ENCODE data around the gene FBXO48. TPM values are rescaled to one million over a fixed set of nuclear protein-coding genes. Genes with fewer than 3 reads are reported as not detected.

FBXO48 gene, protein sequence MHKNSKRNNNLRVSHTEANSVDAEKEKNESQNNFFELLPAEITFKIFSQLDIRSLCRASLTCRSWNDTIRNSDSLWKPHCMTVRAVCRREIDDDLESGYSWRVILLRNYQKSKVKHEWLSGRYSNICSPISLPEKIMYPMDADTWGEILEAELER
- polyA plus RNA-seq, result 0.85 to 1.9 TPM (median 1.0 TPM) in 3 replicates
- polyA plus RNA-seq (2011; ENCODE audit: low read depth), result 0.29 TPM
- 0.55 and 1.0 TPM in 2 replicates for polyA plus RNA-seq (2011; cell fraction: cytosol; rRNA removed)
- polyA plus RNA-seq (2011; cell fraction: nucleus; rRNA removed), result 1.3 and 1.4 TPM in 2 replicates
- polyA plus RNA-seq (2012; ENCODE audit: low replicate concordance), result 0.64 and 0.86 TPM in 2 replicates
- 0.72 to 2.0 TPM (median 1.3 TPM) in 3 replicates for polyA minus RNA-seq
- 0.58 TPM for polyA minus RNA-seq (2011; cell fraction: cytosol; rRNA and poly(A)+ RNA removed)
- 0.63 and 1.3 TPM in 2 replicates for polyA minus RNA-seq (2011; cell fraction: nucleus; rRNA and poly(A)+ RNA removed)

DNA sequence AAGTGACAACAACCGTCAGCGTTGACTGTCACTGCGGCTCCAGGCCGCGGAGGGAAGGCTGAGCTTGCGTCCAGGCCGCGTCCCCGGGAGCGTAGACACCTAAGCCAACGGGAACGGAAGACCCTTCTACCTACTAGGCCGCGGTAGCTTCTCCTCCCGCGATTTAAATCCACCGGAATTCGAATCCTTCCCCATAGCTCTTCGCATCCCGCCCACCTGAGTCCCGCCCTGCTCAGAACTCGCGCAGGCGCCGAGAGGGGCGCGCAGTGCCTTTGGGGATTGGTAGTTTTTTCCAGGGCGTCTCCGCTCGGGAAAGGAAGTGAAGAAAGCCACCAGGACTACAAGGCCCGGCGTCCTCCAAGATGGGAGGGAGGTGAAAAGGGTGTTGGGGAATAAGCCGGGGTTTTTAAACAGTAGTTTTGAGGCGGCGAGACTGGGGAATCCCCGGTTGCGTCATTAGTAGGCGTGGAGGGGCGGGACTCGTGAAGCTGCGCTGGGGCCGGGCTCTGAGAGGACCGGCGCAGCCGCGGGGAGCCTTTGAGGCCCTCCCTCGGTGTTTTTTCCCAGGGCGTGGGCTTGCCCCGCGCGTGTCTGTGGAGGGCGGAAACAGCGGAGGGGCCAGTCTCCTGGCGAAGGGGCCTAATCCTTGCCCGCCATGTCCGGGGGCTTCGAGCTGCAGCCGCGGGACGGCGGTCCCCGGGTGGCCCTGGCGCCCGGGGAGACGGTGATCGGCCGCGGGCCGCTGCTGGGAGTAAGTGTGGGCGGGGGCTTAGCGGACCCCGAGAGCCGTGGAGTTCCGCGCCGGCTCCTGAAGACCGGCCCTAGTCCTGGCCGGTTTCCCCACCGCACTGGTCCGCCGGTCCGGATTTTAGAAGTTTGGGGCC lies at the start of gene FBXO48, which contains the start of gene APLF:
FBXO48 (minus strand) TSS at position 218 of the 884 bp plus-strand sequence. CDS start 2,149 bp downstream, outside the sequence.
APLF (plus strand) TSS at position 509 of the 884 bp plus-strand sequence; CDS start at position 656, 147 bp downstream.
- DNase-seq (ENCODE audit: low read depth, low spot score) (peak; percentile 90), FAIRE-seq (peak; percentile 63)
- peak within 1 kb of the TSS; percentile 99 for H3K27ac ChIP-seq (ENCODE audit: control insufficient read depth, insufficient read depth, low read length)
- dilution Hi-C loops (cut with MboI; ENCODE audit: extremely low pct_ligation_motif_present, low sequenced_read_pairs), result no loop called here
- H2AFZ ChIP-seq (ENCODE audit: control insufficient read depth, low read length), result peak within 1 kb of the TSS; percentile 99
- peak within 1 kb of the TSS; percentile 98 for H3K9ac ChIP-seq (ENCODE audit: control insufficient read depth, extremely low read depth, insufficient read depth, low read length)
- H3K9me1 ChIP-seq (ENCODE audit: control insufficient read depth, extremely low read depth, insufficient read depth, low read length), result peaks cover 3% of the 10 kb centered on the region
- H3K79me2 ChIP-seq (ENCODE audit: control insufficient read depth, insufficient read depth, low read length), result peaks cover 10% of the 10 kb centered on the region
- no peaks in the 10 kb centered on the region for H3K9me3 ChIP-seq (ENCODE audit: control insufficient read depth, low read depth, low read length)
- TF ChIP-seq, protein P1, sequence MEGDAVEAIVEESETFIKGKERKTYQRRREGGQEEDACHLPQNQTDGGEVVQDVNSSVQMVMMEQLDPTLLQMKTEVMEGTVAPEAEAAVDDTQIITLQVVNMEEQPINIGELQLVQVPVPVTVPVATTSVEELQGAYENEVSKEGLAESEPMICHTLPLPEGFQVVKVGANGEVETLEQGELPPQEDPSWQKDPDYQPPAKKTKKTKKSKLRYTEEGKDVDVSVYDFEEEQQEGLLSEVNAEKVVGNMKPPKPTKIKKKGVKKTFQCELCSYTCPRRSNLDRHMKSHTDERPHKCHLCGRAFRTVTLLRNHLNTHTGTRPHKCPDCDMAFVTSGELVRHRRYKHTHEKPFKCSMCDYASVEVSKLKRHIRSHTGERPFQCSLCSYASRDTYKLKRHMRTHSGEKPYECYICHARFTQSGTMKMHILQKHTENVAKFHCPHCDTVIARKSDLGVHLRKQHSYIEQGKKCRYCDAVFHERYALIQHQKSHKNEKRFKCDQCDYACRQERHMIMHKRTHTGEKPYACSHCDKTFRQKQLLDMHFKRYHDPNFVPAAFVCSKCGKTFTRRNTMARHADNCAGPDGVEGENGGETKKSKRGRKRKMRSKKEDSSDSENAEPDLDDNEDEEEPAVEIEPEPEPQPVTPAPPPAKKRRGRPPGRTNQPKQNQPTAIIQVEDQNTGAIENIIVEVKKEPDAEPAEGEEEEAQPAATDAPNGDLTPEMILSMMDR (optimal IDR thresholded peaks at IDR 0.05 in 1 of 3, IDR thresholded peaks at IDR 0.05 in 1 of 3, conservative IDR thresholded peaks at IDR 0.05 in 1 of 3; ENCODE audit: extremely low read depth in 1 of 3, insufficient read depth in 2 of 3, low read length in 3 of 3), result no peak
- TF ChIP-seq EZH2 (IDR thresholded peaks at IDR 0.05; ENCODE audit: low read length), result no peak
- H4K20me1 ChIP-seq (ENCODE audit: control insufficient read depth, extremely low read depth, insufficient read depth, low read length), result no peaks in the 10 kb centered on the region
- no peaks in the 10 kb centered on the region for H3K27me3 ChIP-seq (ENCODE audit: control insufficient read depth, extremely low read depth, insufficient read depth, low read length)
- H3K4me2 ChIP-seq (ENCODE audit: control insufficient read depth, extremely low read depth, insufficient read depth, low read depth, low read length), result peak within 1 kb of the TSS; percentile 100
- H3K36me3 ChIP-seq (ENCODE audit: control insufficient read depth in 2 of 2, extremely low read depth in 1 of 2, insufficient read depth in 2 of 2, low read length in 2 of 2), result peaks cover 0 to 2% of the 10 kb centered on the region in 2 experiments
- H3K4me1 ChIP-seq (ENCODE audit: control insufficient read depth, extremely low read depth, insufficient read depth, low read length), result peaks cover 38% of the 10 kb centered on the region
- peak within 1 kb of the TSS; percentile 71 to 97 (median 96) for H3K4me3 ChIP-seq (ENCODE audit: control insufficient read depth in 2 of 3, extremely low read depth in 1 of 3, insufficient read depth in 2 of 3, low read depth in 1 of 3, low read length in 3 of 3)

DNA sequence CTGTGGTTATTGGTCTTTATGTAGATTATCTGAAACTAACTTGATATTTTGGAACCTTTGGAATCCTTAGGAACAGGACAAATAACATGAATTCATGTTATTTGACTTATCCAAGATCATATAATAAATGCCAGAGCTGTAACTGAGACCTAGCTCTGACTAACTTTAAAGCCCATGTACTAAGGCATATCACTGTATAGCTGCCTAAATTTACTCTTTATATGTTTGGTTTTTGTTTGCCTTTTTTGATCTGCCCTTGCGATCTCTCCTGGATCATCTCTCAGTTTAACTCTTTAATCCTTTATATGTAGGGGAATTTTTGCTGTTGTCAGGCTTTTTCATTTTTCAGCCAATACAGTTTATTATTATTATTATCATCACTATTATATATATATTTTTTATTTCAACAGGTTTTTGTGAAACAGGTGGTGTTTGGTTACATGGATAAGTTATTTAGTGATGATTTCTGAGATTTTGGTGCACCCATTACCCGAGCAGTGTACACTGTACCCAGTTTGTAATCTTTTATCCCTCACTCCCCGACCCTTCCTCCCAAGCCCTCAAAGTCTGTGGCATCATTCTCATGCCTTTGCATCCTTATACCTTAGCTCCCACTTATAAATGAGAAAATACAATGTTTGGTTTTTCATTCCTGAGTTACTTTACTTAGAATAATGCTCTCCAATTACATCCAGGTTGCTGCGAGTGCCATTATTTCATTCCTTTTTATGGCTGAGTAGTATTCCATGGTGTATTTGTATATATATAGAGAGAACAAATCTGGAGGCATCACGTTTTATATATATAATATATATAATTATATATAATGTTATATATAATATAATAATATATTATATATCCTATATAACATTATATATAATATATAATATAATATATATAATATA lies 49.2 kb upstream of the FBXO48 start:
- DNase-seq (ENCODE audit: low read depth, low spot score) (no peak), FAIRE-seq (no peak)
- Histone ChIP-seq H3K9ac (ENCODE audit: control insufficient read depth, extremely low read depth, insufficient read depth, low read length) (no peak overlapping the region), H3K4me3 (ENCODE audit: control insufficient read depth in 2 of 3, extremely low read depth in 1 of 3, insufficient read depth in 2 of 3, low read depth in 1 of 3, low read length in 3 of 3) (no peak overlapping the region), H3K79me2 (ENCODE audit: control insufficient read depth, insufficient read depth, low read length) (no peaks in the 10 kb centered on the region), H3K9me3 (ENCODE audit: control insufficient read depth, low read depth, low read length) (no peaks in the 10 kb centered on the region), H4K20me1 (ENCODE audit: control insufficient read depth, extremely low read depth, insufficient read depth, low read length) (no peaks in the 10 kb centered on the region), H3K27me3 (ENCODE audit: control insufficient read depth, extremely low read depth, insufficient read depth, low read length) (no peaks in the 10 kb centered on the region), H3K36me3 (ENCODE audit: control insufficient read depth in 2 of 2, extremely low read depth in 1 of 2, insufficient read depth in 2 of 2, low read length in 2 of 2) (no peaks in the 10 kb centered on the region), H3K4me1 (ENCODE audit: control insufficient read depth, extremely low read depth, insufficient read depth, low read length) (no peaks in the 10 kb centered on the region), H3K27ac (ENCODE audit: control insufficient read depth, insufficient read depth, low read length) (no peak overlapping the region), H2AFZ (ENCODE audit: control insufficient read depth, low read length) (no peak overlapping the region), H3K9me1 (ENCODE audit: control insufficient read depth, extremely low read depth, insufficient read depth, low read length) (no peaks in the 10 kb centered on the region), H3K4me2 (ENCODE audit: control insufficient read depth, extremely low read depth, insufficient read depth, low read depth, low read length) (no peak overlapping the region)
- TF ChIP-seq, protein P1 (optimal IDR thresholded peaks at IDR 0.05 in 1 of 3, IDR thresholded peaks at IDR 0.05 in 1 of 3, conservative IDR thresholded peaks at IDR 0.05 in 1 of 3; ENCODE audit: extremely low read depth in 1 of 3, insufficient read depth in 2 of 3, low read length in 3 of 3), result no peak
- no peak for TF ChIP-seq EZH2 (IDR thresholded peaks at IDR 0.05; ENCODE audit: low read length)
- dilution Hi-C loops (cut with MboI; ENCODE audit: extremely low pct_ligation_motif_present, low sequenced_read_pairs), result no loop called here
